ENCODE results near the gene PIN1. TPM values are rescaled to one million over a fixed set of nuclear protein-coding genes. Genes with fewer than 3 reads are reported as not detected.

PIN1 gene
- total and polyA plus RNA-seq, 10 of the 15 experiments (the other 5 are each of a cell fraction or from before 2014, with no cell fraction given) = 2.4 to 209 (median 71.5) TPM

GRCh38 chr19:9834726-9835506, at the start of gene PIN1 (continued):
- TF ChIP-seq PKNOX1 (IDR thresholded peaks at IDR 0.05) (peak; percentile 95), KAT2A (conservative IDR thresholded peaks at IDR 0.05; ENCODE audit: control insufficient read depth, low read depth, low read length) (no peak), RCOR1 (conservative IDR thresholded peaks at IDR 0.05; ENCODE audit: low read depth, low read length) (peak; percentile 87; the same call in 1 of the 2 replicates), TARDBP (IDR thresholded peaks at IDR 0.05; ENCODE audit: borderline replicate concordance) (no peak), KLF5 (IDR thresholded peaks at IDR 0.05; ENCODE audit: partially characterized antibody) (peak; percentile 79), ZNF592 (IDR thresholded peaks at IDR 0.05) (no peak), BRCA1 (IDR thresholded peaks at IDR 0.05; ENCODE audit: low read depth, low read length) (no peak), ESRRA (IDR thresholded peaks at IDR 0.05; ENCODE audit: low read length) (no peak), FOS (IDR thresholded peaks at IDR 0.05; ENCODE audit: borderline replicate concordance, extremely low read depth, insufficient read length) (peak; percentile 78), MXI1 (IDR thresholded peaks at IDR 0.05; ENCODE audit: low read depth, low read length) (peak; percentile 100), IRF4 (IDR thresholded peaks at IDR 0.05; ENCODE audit: low read depth, low read length) (no peak), CBFB (IDR thresholded peaks at IDR 0.05; ENCODE audit: low read depth) (no peak), ZBTB33 (IDR thresholded peaks at IDR 0.05) (no peak), SMAD5 (IDR thresholded peaks at IDR 0.05; ENCODE audit: low read depth) (0 out of 2 replicates have a peak, but pooled peaks have one; percentile 54), CHD1 (IDR thresholded peaks at IDR 0.05; ENCODE audit: low read depth, low read length) (no peak), JUNB (IDR thresholded peaks at IDR 0.05) (no peak), PML (IDR thresholded peaks at IDR 0.05; ENCODE audit: low read length) (no peak), ATF3 (IDR thresholded peaks at IDR 0.05; ENCODE audit: borderline replicate concordance, extremely low read depth, low read depth, low read length) (no peak), BCL3 (IDR thresholded peaks at IDR 0.05; ENCODE audit: borderline replicate concordance, insufficient read depth, low read depth, low read length, poor library complexity, severe bottlenecking) (no peak), SREBF1 (IDR thresholded peaks at IDR 0.05; ENCODE audit: low read length) (no peak)
